T-cell (primary cell): ENCODE measurements around the gene SERAC1. TPM values are rescaled to one million over a fixed set of nuclear protein-coding genes. Genes with fewer than 3 reads are reported as not detected.

Experiments used
- ATAC-seq, 4 experiments: fragments of 200-7000 bp in 3 of 4; fragments of 150-1000 bp in 1 of 4; cut with Tn5 transposase; replicated peaks in 1 of 4; 1 replicate in 3 of 4; 2 replicates in 1 of 4; pipeline ENCODE4 v1.10.0; 2021; ENCODE audit warnings: moderate library complexity in 3 of 4, mild to moderate bottlenecking in 2 of 4, moderate number of reproducible peaks in 1 of 4
- CTCF ChIA-PET, 2 donors: fragments of 300-600 bp; sonication (Branson Sonifier 250); formaldehyde crosslinking; loops; one replicate each; lab custom pipeline; 2022; ENCODE audit warnings: antibody characterized with exemption in 2 of 2; lab: Charles Lee
- POLR2A ChIA-PET, 2 donors: fragments of 300-600 bp; sonication (Branson Sonifier 250); formaldehyde crosslinking; loops; one replicate each; lab custom pipeline; 2022; ENCODE audit warnings: antibody characterized with exemption in 2 of 2; lab: Charles Lee
- DNase-seq, 35 experiments: peaks; one replicate each; pipeline versions ENCODE4 v3.0.0 to v3.0.0-alpha.2; 2013 to 2023
- H3K27ac ChIP-seq: one replicate; pipeline ENCODE4 v1.5.1; 2013; ENCODE audit warnings: low read length
- H3K27me3 ChIP-seq, 2 experiments: replicated peaks in 1 of 2; 1 replicate in 1 of 2; 2 replicates in 1 of 2; pipeline versions ENCODE4 v1.6.1 to v1.7.0; 2013; ENCODE audit warnings: low read length in 1 of 2, mixed read lengths in 1 of 2; ENCODE audit not compliant: control insufficient read depth in 2 of 2, insufficient read depth in 2 of 2; ENCODE audit errors: extremely low read depth in 1 of 2
- H3K36me3 ChIP-seq, 2 donors: 1 replicate in 1 of 2; 2 replicates in 1 of 2; pipeline versions ENCODE4 v1.6.1 to v1.7.0; 2013; ENCODE audit warnings: low read length in 1 of 2; ENCODE audit not compliant: control insufficient read depth in 2 of 2, insufficient read depth in 1 of 2; ENCODE audit errors: extremely low read depth in 1 of 2
- H3K4me1 ChIP-seq, 2 experiments: 1 replicate in 1 of 2; 2 replicates in 1 of 2; pipeline versions ENCODE4 v1.6.1 to v1.7.0; 2013; ENCODE audit warnings: low read length in 2 of 2, mixed read lengths in 1 of 2; ENCODE audit not compliant: insufficient read depth in 2 of 2, control insufficient read depth in 1 of 2; ENCODE audit errors: extremely low read depth in 1 of 2
- H3K4me3 ChIP-seq, 2 donors: 1 replicate in 1 of 2; 2 replicates in 1 of 2; pipeline versions ENCODE4 v1.5.1 to v1.7.0; 2013; ENCODE audit warnings: mild to moderate bottlenecking in 2 of 2, low read length in 1 of 2, moderate library complexity in 1 of 2; ENCODE audit not compliant: control insufficient read depth in 1 of 2; ENCODE audit errors: extremely low read depth in 1 of 2
- H3K9me3 ChIP-seq: 2 replicates; pipeline ENCODE4 v1.7.0; 2013
- H3K27ac Mint-ChIP-seq, 2 donors: one replicate each; pipeline ENCODE4 v1.8.0; 2020 to 2021; ENCODE audit warnings: mild to moderate bottlenecking in 2 of 2, mixed read lengths in 2 of 2
- H3K27me3 Mint-ChIP-seq, 2 donors: one replicate each; pipeline ENCODE4 v1.8.0; 2021 to 2022; ENCODE audit warnings: mixed read lengths in 2 of 2
- H3K36me3 Mint-ChIP-seq: one replicate; pipeline ENCODE4 v1.8.0; 2021; ENCODE audit warnings: mixed read lengths
- H3K4me1 Mint-ChIP-seq, 3 donors: one replicate each; pipeline ENCODE4 v1.8.0; 2020 to 2022; ENCODE audit warnings: mixed read lengths in 3 of 3, mild to moderate bottlenecking in 1 of 3
- H3K4me3 Mint-ChIP-seq, 3 donors: one replicate each; pipeline ENCODE4 v1.8.0; 2020 to 2022; ENCODE audit warnings: mild to moderate bottlenecking in 3 of 3, mixed read lengths in 3 of 3, moderate library complexity in 3 of 3
- H3K9me3 Mint-ChIP-seq, 3 donors: one replicate each; pipeline ENCODE4 v1.8.0; 2020 to 2022; ENCODE audit warnings: mixed read lengths in 3 of 3
- WGBS: methylation state at CpG from one replicate; pipeline ENCODE4 v1.1.5; 2013; ENCODE audit warnings: missing lambda C conversion rate; ENCODE audit not compliant: insufficient coverage; 5-methylcytosine and 5-hydroxymethylcytosine counted together
- total RNA-seq, 35 experiments: library from RNA in 6 of 35; stranded (reverse) in 6 of 35; fragments of 120-200 nt in 1 of 35; gene quantifications; one replicate each; pipeline versions ENCODE4 v1.2.1 to v1.2.4 and lab custom pipeline; 2013 to 2026

SERAC1 gene
- total RNA-seq, 5 donors from 2014 or later (not counting 1 experiment from before 2014, with no cell fraction given) = 2.9 to 4.7 (median 3.4) TPM

GRCh38 chr6:158087224-158087867 is 80.7 kb downstream of the SERAC1 start:
- peaks cover 29 to 57% of the 10 kb centered on the region in 2 donors for H3K36me3 ChIP-seq
- POLR2A ChIA-PET = interaction anchor here in 1 of 2 donors (0.7 kb wide), 1 partner anchor 381 kb away, joined by 9 read pairs; no protein-coding TSS in a partner anchor

GRCh38 chr6:158086504-158087223 is 81.4 kb downstream of the SERAC1 start:
- WGBS = 81% methylated on average over 23 of the region's 32 CpGs
- Mint-ChIP-seq H3K27me3 (no peaks in the 10 kb centered on the region), H3K4me3 (peak overlapping the region in 1 of 3 donors; percentile 23), H3K9me3 (no peaks in the 10 kb centered on the region), H3K4me1 (no peaks in the 10 kb centered on the region), H3K36me3 (peaks cover 57% of the 10 kb centered on the region), H3K27ac (no peak overlapping the region)
- DNase-seq (no peak), ATAC-seq (peak in 2 of 4 experiments; percentile 26 to 38)
- ChIA-PET POLR2A (interaction anchor here in 1 of 2 donors (0.6 kb wide), 1 partner anchor 1703 kb away, joined by 4 read pairs; the partner anchor contains the start of gene TCP1), CTCF (interaction anchor here in 1 of 2 donors (1.7 kb wide), 1 partner anchor 15 kb away, joined by 4 read pairs; no protein-coding TSS in a partner anchor)
- no peaks in the 10 kb centered on the region for H3K27me3 ChIP-seq
- H3K36me3 ChIP-seq = peaks cover 32 to 53% of the 10 kb centered on the region in 2 donors
- peaks cover 0 to 5% of the 10 kb centered on the region in 2 experiments for H3K4me1 ChIP-seq
- H3K9me3 ChIP-seq = no peaks in the 10 kb centered on the region
- no peak overlapping the region for H3K27ac ChIP-seq
- H3K4me3 ChIP-seq = no peak overlapping the region

More at GRCh38 chr6:158087224-158087867, 80.7 kb downstream of the SERAC1 start:
- H3K4me3 Mint-ChIP-seq = peak overlapping the region in 1 of 3 donors; percentile 23
- H3K4me1 Mint-ChIP-seq = no peaks in the 10 kb centered on the region
- no peak overlapping the region for H3K27ac Mint-ChIP-seq
- H3K27me3 Mint-ChIP-seq = no peaks in the 10 kb centered on the region
- ATAC-seq = no peak
- no peaks in the 10 kb centered on the region for H3K27me3 ChIP-seq
- no peak overlapping the region for H3K4me3 ChIP-seq
- peaks cover 58% of the 10 kb centered on the region for H3K36me3 Mint-ChIP-seq
- peaks cover 0 to 5% of the 10 kb centered on the region in 2 experiments for H3K4me1 ChIP-seq
- DNase-seq = no peak
- no peak overlapping the region for H3K27ac ChIP-seq
- CTCF ChIA-PET = no interaction called here
- no peaks in the 10 kb centered on the region for H3K9me3 ChIP-seq
- 98% methylated on average over 10 of the region's 14 CpGs for WGBS
- no peaks in the 10 kb centered on the region for H3K9me3 Mint-ChIP-seq

- Mint-ChIP-seq H3K36me3 (peaks cover 59% of the 10 kb centered on the region), H3K4me3 (no peak overlapping the region), H3K9me3 (no peaks in the 10 kb centered on the region), H3K27me3 (no peaks in the 10 kb centered on the region), H3K4me1 (no peaks in the 10 kb centered on the region), H3K27ac (no peak overlapping the region)
- H3K4me1 ChIP-seq = peaks cover 0 to 5% of the 10 kb centered on the region in 2 experiments
- no peak overlapping the region for H3K4me3 ChIP-seq
- POLR2A ChIA-PET = interaction anchor here in 1 of 2 donors (0.6 kb wide), 1 partner anchor 1703 kb away, joined by 4 read pairs; the partner anchor contains the start of gene TCP1
- H3K27me3 ChIP-seq = no peaks in the 10 kb centered on the region
- ATAC-seq = peak in 1 of 4 experiments; percentile 26
- CTCF ChIA-PET = interaction anchor here in 1 of 2 donors (1.7 kb wide), 1 partner anchor 14 kb away, joined by 4 read pairs; no protein-coding TSS in a partner anchor
- no peaks in the 10 kb centered on the region for H3K9me3 ChIP-seq
- DNase-seq = no peak
- peaks cover 32 to 59% of the 10 kb centered on the region in 2 donors for H3K36me3 ChIP-seq
- no peak overlapping the region for H3K27ac ChIP-seq
- no CpG with 5 or more reads among the region's 2 CpGs for WGBS
Observed at GRCh38 chr6:158086054-158086503, 82.0 kb downstream of the SERAC1 start.

GRCh38 chr6:158085261-158086053 is 82.6 kb downstream of the SERAC1 start:
- Histone ChIP-seq H3K9me3 (no peaks in the 10 kb centered on the region), H3K27me3 (no peaks in the 10 kb centered on the region), H3K4me1 (peaks cover 0 to 5% of the 10 kb centered on the region in 2 experiments), H3K27ac (no peak overlapping the region), H3K36me3 (peaks cover 32 to 63% of the 10 kb centered on the region in 2 donors), H3K4me3 (no peak overlapping the region)
- H3K27me3 Mint-ChIP-seq = no peaks in the 10 kb centered on the region
- WGBS = 86% methylated on average over 18 of the region's 21 CpGs
- no peak overlapping the region for H3K4me3 Mint-ChIP-seq
- CTCF ChIA-PET = interaction anchor here in 1 of 2 donors (1.7 kb wide), 1 partner anchor 14 kb away, joined by 4 read pairs; no protein-coding TSS in a partner anchor
- POLR2A ChIA-PET = no interaction called here
- H3K9me3 Mint-ChIP-seq = no peaks in the 10 kb centered on the region
- DNase-seq (no peak), ATAC-seq (no peak)
- H3K36me3 Mint-ChIP-seq = peaks cover 65% of the 10 kb centered on the region
- no peak overlapping the region for H3K27ac Mint-ChIP-seq
- H3K4me1 Mint-ChIP-seq = no peaks in the 10 kb centered on the region

- Histone ChIP-seq H3K4me3 (no peak overlapping the region), H3K27ac (no peak overlapping the region), H3K9me3 (no peaks in the 10 kb centered on the region), H3K4me1 (peaks cover 0 to 5% of the 10 kb centered on the region in 2 experiments), H3K36me3 (peaks cover 26 to 65% of the 10 kb centered on the region in 2 donors), H3K27me3 (no peaks in the 10 kb centered on the region)
- 98% methylated on average over 17 of the region's 23 CpGs for WGBS
- Mint-ChIP-seq H3K4me3 (no peak overlapping the region), H3K9me3 (no peaks in the 10 kb centered on the region), H3K4me1 (no peaks in the 10 kb centered on the region), H3K36me3 (peaks cover 60% of the 10 kb centered on the region), H3K27me3 (no peaks in the 10 kb centered on the region), H3K27ac (no peak overlapping the region)
- POLR2A ChIA-PET = no interaction called here
- no peak for ATAC-seq
- no peak for DNase-seq
- CTCF ChIA-PET = interaction anchor here in 1 of 2 donors (1.4 kb wide), 1 partner anchor 14 kb away, joined by 4 read pairs; no protein-coding TSS in a partner anchor
Observed at GRCh38 chr6:158083455-158084325, 84.4 kb downstream of the SERAC1 start.
